NCI-H1694 (cell line): ENCODE results near the gene ADI1.
"Not testable (repeated sequence)": the region's sequence is repeated elsewhere in the genome, so short reads cannot be mapped to it uniquely, and the experiment has no call there.

Experiments
- DNase-seq: peaks from one replicate; lab custom pipeline; 2025; lab: John Stamatoyannopoulos, UW

Gene ADI1

DNA sequence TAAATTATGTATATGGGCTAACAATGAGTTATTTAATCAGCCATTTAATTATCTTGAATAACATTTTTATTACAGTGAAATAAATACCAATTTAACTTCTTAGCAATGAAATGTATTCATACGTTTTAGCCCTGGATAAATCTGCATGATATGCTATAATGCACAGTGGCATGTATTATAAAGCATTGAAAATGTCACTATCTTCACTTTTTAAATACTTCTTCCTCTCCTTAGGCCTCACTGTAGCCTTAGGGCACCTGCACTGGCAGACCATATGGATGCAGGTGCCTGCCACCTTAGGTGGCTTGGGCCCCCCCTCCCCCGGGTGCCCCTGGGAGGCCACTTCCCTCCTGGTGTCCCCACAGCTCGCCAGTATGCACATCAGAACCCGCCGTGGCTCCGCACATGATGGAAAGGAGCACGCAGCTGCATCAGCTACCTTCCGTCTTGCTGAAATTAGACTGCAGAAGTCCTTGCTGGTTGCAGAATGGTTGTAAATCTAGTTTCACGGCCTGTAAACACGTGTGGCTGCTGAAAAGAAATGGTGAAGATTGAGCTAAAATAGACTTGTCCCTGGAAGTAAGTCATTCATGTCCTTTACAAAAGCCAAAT is 56.7 kb downstream of the ADI1 start:
- no peak for DNase-seq

DNA sequence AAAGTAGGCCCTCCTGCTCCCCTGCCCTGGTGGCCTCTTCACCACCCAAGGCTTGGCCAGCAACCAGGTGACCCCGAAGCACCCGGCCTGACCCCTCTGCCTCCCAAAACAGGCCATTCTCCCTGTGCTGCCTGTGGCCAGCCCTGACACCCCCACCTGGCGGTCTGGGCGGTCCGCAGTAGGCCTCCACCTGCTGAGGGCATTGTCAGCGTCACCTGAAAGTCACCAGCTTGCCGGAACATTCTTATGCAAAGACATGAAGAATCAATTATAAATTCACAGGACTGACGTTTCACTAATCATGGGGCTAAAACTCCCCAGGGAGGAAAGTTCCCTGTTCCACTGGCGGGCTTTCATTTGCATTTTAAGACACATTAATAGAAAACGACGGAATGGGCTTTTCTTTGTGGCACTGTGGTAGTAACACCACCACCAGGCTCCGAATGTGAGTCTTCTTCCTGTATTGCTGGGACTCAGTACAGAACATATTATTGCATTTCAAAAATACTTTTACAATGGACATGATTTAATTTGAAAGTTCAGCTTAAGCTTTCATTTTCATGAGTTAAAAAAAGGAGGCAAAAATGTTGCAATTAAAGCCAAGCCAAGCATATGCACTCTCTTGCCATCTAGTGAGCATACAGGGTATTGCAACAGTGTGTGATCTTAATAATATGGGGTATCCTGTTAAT is 57.4 kb downstream of the ADI1 start:
- peak; percentile 92 for DNase-seq

GRCh38 chr2:3460831-3461800 is 58.2 kb downstream of the ADI1 start:
- peak; percentile 35 for DNase-seq

DNA sequence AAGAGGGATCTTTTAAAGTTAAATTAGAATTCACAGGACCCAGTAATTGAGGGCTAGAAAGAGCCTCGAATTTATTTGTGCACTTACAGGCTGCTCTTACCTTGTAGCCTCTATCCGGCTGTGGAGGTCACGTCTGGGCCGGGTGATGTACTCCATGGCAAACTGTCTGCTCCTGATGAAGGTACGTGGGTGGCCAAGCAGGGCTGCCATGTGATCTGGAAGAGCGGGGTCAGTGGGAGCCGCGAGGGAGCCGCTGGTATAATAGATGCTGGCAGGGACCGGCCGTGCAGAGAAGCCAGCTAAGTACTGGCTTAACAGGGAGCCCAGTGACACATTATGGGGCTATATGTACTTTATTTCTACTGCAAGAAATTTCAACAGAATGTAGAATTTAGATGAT is 59.2 kb downstream of the ADI1 start:
- DNase-seq, result no peak

GRCh38 chr2:3459185-3460015 is 59.9 kb downstream of the ADI1 start:
- DNase-seq, result no peak

DNA sequence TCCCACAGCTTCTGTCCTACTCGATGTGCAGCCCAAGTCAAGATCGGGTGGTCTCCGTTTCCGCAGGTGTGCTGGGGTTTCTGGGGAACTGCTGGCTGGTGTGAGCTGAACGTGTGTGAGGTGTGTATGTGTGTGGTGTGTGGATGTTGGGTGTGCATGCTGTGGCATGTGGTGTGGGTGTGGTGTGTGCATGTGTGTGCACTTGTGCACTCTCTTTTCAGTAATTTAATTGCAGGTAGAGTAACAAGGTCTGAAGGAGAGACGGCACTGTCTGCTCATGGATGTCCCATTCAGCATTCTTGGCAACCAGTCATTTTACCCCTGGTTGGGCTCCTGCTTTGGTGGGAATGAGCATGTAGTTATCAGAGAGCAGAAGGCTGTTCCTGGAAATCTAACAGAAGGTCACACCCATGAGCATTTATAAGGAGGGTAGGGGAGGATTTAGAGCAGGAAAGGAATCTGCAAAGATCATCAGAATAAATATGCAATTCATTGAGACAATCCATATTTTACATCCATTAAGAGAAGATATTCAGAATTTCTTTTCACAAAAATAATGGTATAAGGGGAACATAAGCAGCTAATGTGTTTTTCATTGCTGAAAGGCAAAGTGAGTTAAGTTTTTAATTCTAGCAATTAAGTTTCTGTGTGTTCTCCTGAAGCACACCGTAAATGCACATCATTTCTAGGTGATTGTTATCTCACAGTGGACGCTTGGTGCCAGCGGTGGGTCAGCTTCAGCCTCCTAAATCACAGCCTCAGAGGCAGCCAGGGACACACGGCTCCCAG is 60.7 kb downstream of the ADI1 start:
- DNase-seq, result peak; percentile 74

GRCh38 chr2:3457524-3458395 is 61.6 kb downstream of the ADI1 start:
- DNase-seq, result no peak

GRCh38 chr2:3456125-3456524 is 63.2 kb downstream of the ADI1 start:
- no peak for DNase-seq

GRCh38 chr2:3454802-3455201 is 64.5 kb downstream of the ADI1 start:
- no peak for DNase-seq

GRCh38 chr2:3454005-3454404 is 65.3 kb downstream of the ADI1 start:
- not testable (repeated sequence) for DNase-seq

- no peak for DNase-seq
Measured at GRCh38 chr2:3453190-3453999, 65.9 kb downstream of the ADI1 start.

DNA sequence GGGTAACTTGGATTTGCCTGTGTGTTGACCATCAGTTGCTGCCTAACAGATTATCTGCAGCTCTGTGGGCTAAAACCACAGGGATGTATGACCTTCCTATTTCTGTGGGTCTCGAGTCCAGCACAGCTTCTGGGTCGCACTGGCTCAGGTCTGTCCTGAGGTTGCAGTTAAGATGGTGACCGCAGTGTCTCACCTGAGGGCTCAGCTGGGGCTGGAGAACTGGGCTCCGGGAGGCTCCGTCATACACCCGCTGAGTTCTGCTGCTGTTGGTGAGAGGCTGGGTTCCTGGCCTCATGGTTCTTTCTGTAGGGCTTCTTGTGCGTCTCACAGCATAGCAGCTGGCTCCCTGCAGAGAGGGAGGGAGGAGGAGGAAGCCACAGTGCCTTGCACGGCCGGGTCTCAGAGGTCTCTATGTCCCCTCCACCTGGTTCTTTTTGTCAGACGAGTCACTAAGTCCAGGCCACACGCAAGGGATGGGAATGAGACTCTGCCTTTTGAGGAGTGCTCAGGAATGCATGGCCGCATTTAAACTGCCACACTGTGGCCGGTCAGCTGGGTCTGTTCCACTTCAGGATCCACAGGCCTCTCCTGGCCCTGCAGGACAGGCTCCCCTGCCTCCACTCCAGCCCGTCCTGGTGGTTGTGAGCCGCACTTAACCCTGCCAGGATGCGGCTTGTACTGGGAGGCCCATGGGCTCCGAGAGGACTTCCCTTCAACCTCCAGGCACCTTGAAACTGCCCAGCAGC is 67.2 kb downstream of the ADI1 start:
- no peak for DNase-seq

DNA sequence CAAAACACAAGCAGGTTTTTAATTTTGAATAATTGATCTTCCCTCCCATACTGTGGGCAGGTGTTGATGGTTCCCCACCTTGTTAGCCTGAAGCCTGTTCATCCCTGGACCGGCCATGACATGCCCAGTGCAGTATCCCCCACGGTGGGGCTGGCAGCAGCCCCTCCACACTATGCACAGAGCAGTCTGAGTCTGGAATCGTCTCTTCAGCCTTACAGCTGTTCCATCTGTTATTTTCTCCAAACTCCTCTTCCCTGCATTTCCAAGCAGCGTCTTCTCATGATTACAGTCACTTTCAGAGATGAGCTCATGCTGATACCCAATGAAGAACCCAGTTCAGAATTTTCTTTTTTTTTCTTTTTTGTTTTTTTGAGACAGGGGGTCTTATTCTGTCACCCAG is 68.2 kb downstream of the ADI1 start:
- DNase-seq, result no peak

DNA sequence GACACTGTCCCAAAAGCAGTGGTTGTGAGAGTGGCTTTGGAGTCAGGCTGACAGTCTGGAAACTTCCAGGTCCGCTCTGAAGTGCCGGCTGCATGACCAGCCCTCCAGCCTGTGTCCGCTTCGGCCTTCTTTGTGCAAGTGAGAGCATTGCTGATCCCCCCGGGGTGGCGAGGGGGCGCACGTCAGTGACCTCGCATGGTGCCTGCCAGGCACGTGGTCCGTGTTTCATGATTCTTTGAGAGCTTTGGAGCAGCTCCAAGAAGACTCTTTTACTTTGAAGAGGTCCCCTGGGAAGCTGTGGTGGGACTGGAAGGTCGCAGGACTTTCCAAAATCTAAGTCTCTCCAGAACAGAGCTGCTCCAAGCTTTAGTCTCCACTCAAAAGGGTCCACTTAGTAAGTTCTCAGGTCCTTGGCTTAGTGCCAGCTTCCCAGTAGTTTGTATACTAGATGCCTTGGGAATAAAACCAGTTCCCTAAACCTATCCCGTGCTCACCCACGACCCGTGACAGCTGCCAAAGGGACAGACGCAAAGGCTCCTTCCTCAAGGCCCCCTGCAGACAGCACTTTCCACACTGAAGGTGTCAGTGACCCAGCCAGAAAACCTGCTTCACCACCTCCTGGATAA is 68.8 kb downstream of the ADI1 start:
- DNase-seq, result peak; percentile 16

DNA sequence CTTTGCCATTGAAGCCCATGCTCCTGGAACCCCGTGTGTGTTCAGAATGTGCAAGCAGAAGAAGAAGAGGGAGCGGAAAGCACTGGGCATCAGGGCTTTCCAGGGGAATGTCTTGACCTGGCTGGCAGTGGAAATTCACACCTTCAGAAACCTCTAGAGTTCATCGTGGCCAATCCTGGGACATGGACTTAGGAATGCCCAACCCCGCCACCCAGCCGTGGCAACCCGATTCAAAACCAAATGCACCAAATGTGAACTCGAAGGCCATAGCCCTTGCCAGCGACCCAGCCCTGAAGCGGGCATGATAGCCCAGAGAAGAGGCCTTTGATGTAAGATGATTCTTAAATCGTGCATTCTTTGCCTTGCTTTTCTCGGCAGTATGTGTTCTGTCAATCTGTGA is 69.4 kb downstream of the ADI1 start:
- no peak for DNase-seq

- no peak for DNase-seq
Measured at GRCh38 chr2:3449086-3449485, 70.2 kb downstream of the ADI1 start.

- not testable (repeated sequence) for DNase-seq
Measured at GRCh38 chr2:3448441-3448911, 70.9 kb downstream of the ADI1 start.

DNA sequence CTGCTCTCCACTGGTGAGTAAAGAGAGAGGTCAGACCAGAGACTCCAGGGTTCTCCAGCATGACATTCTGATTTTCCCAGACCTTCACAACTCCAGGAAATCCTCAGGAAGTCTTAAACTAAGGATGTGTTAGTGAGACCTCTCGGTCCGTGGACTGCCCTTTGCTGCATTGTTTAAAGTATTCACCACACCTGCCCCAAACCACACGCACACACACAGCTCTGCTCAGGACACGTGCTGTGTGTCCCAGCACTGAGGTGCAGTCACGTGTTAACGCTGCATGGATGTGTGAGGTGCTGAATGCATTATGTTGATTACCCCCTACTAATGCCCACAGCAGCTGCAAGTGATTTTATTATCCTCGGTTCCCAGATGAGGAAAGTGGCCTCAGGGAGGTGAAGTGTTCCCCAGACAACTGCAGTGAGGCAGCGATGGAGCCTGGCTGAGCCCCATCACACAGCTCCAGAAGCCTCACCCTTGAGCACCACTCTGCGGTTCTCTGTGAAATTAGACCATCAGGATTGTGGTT is 71.5 kb downstream of the ADI1 start:
- no peak for DNase-seq
